ENCODE data around the gene PTPRR.

GRCh38 chr12:70928071-70928470 lies 7.5 kb upstream of the PTPRR start:
- TF ChIP-seq CTCF (conservative IDR thresholded peaks at IDR 0.05 in 1 of 2, IDR thresholded peaks at IDR 0.05 in 1 of 2; ENCODE audit: low read depth in 1 of 2, low read length in 2 of 2) (no peak), EZH2 (IDR thresholded peaks at IDR 0.05; ENCODE audit: low read length, missing control alignments) (no peak)

Measured in fibroblast of lung (primary cell).